SK-N-SH (cell line): ENCODE results near the gene UBIAD1. TPM values are rescaled to one million over a fixed set of nuclear protein-coding genes. Genes with fewer than 3 reads are reported as not detected.
"Not testable (repeated sequence)": the region's sequence is repeated elsewhere in the genome, so short reads cannot be mapped to it uniquely, and the experiment has no call there.

ENCODE experiments used
- CTCF ChIA-PET: fragments of 300-600, 350-600 bp; formaldehyde crosslinking; extraction: SDS; loops from one replicate; lab custom pipeline; 2021; lab: Yijun Ruan, JAX
- POLR2A ChIA-PET: fragments of 350-600 bp; sonication (Branson Sonifier 250); formaldehyde crosslinking; extraction: SDS; loops from one replicate; lab custom pipeline; 2020; ENCODE audit warnings: antibody characterized with exemption, inconsistent platforms; lab: Yijun Ruan, JAX
- DNase-seq: peaks from one replicate; pipeline ENCODE4 v3.0.0; 2012
- H2AFZ ChIP-seq: fragments of 200-600 bp; sonication (generic); 2 replicates; pipeline ENCODE4 v1.8.1; 2016; ENCODE audit warnings: antibody characterized with exemption, mild to moderate bottlenecking, low read depth
- H3F3A ChIP-seq: fragments of 200-600 bp; sonication (generic); replicated peaks from 2 replicates; pipeline ENCODE3; 2016; ENCODE audit warnings: antibody characterized with exemption, mild to moderate bottlenecking; ENCODE audit not compliant: insufficient read depth
- H3K27ac ChIP-seq, 2 experiments: fragments of 200-500 bp in 1 of 2; fragments of 200-600 bp in 1 of 2; sonication (Bioruptor generic) in 1 of 2; sonication (generic), shearing (Covaris generic) in 1 of 2; 2 replicates each; pipeline versions ENCODE4 v1.5.1 to v1.6.1; 2014 to 2016; ENCODE audit warnings: low read depth in 2 of 2, inconsistent platforms in 1 of 2, low read length in 1 of 2, mild to moderate bottlenecking in 1 of 2, mixed read lengths in 1 of 2
- H3K27me3 ChIP-seq: fragments of 200-600 bp; sonication (generic), shearing (Covaris generic); 2 replicates; pipeline ENCODE4 v1.6.1; 2016; ENCODE audit warnings: mixed run types; ENCODE audit not compliant: insufficient read depth
- H3K36me3 ChIP-seq, 2 experiments: fragments of 200-500 bp in 1 of 2; fragments of 200-600 bp in 1 of 2; sonication (Bioruptor generic) in 1 of 2; sonication (generic) in 1 of 2; replicated peaks in 1 of 2; 2 replicates each; pipeline versions ENCODE3 to v1.5.1; 2014 to 2016; ENCODE audit warnings: low read length in 1 of 2, mild to moderate bottlenecking in 1 of 2; ENCODE audit not compliant: insufficient read depth in 2 of 2, control insufficient read depth in 1 of 2
- H3K4me1 ChIP-seq, 2 experiments: fragments of 200-500 bp in 1 of 2; fragments of 200-600 bp in 1 of 2; sonication (Bioruptor generic) in 1 of 2; sonication (generic), shearing (Covaris generic) in 1 of 2; 2 replicates each; pipeline versions ENCODE4 v1.5.1 to v1.6.1; 2014 to 2016; ENCODE audit warnings: low read depth in 1 of 2, low read length in 1 of 2, mixed run types in 1 of 2; ENCODE audit not compliant: insufficient read depth in 2 of 2, control insufficient read depth in 1 of 2
- H3K4me2 ChIP-seq: fragments of 200-600 bp; sonication (generic), shearing (Covaris generic); 2 replicates; pipeline ENCODE4 v1.6.1; 2017; ENCODE audit warnings: mixed run types
- H3K4me3 ChIP-seq, 2 experiments: fragments of 200-500 bp in 1 of 2; fragments of 200-600 bp in 1 of 2; sonication (Bioruptor generic) in 1 of 2; sonication (generic), shearing (Covaris generic) in 1 of 2; 2 replicates each; pipeline versions ENCODE4 v1.5.1 to v1.8.1; 2014 to 2016; ENCODE audit warnings: low read depth in 2 of 2, inconsistent platforms in 1 of 2, low read length in 1 of 2, mild to moderate bottlenecking in 1 of 2, mixed read lengths in 1 of 2, moderate library complexity in 1 of 2
- H3K79me2 ChIP-seq: fragments of 200-600 bp; sonication (generic); 2 replicates; pipeline ENCODE4 v1.8.1; 2017; ENCODE audit warnings: mild to moderate bottlenecking; ENCODE audit not compliant: insufficient read depth
- H3K9ac ChIP-seq: fragments of 200-600 bp; sonication (generic); 2 replicates; pipeline ENCODE4 v1.6.1; 2017; ENCODE audit warnings: mixed run types
- H3K9me2 ChIP-seq: fragments of 200-600 bp; sonication (generic); 2 replicates; pipeline ENCODE4 v1.6.1; 2017; ENCODE audit warnings: mixed run types
- H3K9me3 ChIP-seq: fragments of 200-600 bp; sonication (generic); 2 replicates; pipeline ENCODE4 v1.6.1; 2017; ENCODE audit warnings: mixed run types, mild to moderate bottlenecking, moderate library complexity
- H4K20me1 ChIP-seq: fragments of 200-600 bp; sonication (generic); 2 replicates; pipeline ENCODE4 v1.6.1; 2017; ENCODE audit warnings: mild to moderate bottlenecking, mixed run types; ENCODE audit not compliant: insufficient read depth
- ELF1 ChIP-seq: IDR thresholded peaks from 2 replicates; pipeline ENCODE4 v1.4.0; 2012
- FOSL2 ChIP-seq: IDR thresholded peaks from 2 replicates; pipeline ENCODE4 v1.4.0; 2012; ENCODE audit warnings: low read depth, mild to moderate bottlenecking, moderate library complexity, borderline replicate concordance
- FOXM1 ChIP-seq: IDR thresholded peaks from 2 replicates; pipeline ENCODE4 v1.4.0; 2012; ENCODE audit warnings: low read depth, mild to moderate bottlenecking
- JUND ChIP-seq: IDR thresholded peaks from 2 replicates; pipeline ENCODE4 v1.4.0; 2012
- NRF1 ChIP-seq: IDR thresholded peaks from 2 replicates; pipeline ENCODE4 v1.6.1; 2012; ENCODE audit warnings: low read depth, mild to moderate bottlenecking, low read length
- RFX5 ChIP-seq: IDR thresholded peaks from 2 replicates; pipeline ENCODE4 v1.6.1; 2012; ENCODE audit warnings: mild to moderate bottlenecking, improper control_type of control experiment, low read length
- RXRA ChIP-seq: IDR thresholded peaks from 2 replicates; pipeline ENCODE4 v1.4.0; 2012; ENCODE audit warnings: low read depth, mild to moderate bottlenecking, borderline replicate concordance
- WGBS: methylation state at CpG from one replicate; pipeline ENCODE4 v1.1.6; 2017; ENCODE audit warnings: low lambda C conversion rate; 5-methylcytosine and 5-hydroxymethylcytosine counted together
- polyA plus RNA-seq, 3 experiments: library from polyadenylated mRNA; depleted of rRNA; stranded (reverse); fragments of >200 nt; gene quantifications; 2 replicates each; pipeline ENCODE4 v1.2.3, GENCODE V29; 2012
- TF ChIP-seq, protein P1 (sequence below): IDR thresholded peaks from 2 replicates; pipeline ENCODE4; 2012

UBIAD1 gene
- polyA plus RNA-seq, 1 of the 3 experiments (the other 2 are of a cell fraction): 13.7 TPM

DNA sequence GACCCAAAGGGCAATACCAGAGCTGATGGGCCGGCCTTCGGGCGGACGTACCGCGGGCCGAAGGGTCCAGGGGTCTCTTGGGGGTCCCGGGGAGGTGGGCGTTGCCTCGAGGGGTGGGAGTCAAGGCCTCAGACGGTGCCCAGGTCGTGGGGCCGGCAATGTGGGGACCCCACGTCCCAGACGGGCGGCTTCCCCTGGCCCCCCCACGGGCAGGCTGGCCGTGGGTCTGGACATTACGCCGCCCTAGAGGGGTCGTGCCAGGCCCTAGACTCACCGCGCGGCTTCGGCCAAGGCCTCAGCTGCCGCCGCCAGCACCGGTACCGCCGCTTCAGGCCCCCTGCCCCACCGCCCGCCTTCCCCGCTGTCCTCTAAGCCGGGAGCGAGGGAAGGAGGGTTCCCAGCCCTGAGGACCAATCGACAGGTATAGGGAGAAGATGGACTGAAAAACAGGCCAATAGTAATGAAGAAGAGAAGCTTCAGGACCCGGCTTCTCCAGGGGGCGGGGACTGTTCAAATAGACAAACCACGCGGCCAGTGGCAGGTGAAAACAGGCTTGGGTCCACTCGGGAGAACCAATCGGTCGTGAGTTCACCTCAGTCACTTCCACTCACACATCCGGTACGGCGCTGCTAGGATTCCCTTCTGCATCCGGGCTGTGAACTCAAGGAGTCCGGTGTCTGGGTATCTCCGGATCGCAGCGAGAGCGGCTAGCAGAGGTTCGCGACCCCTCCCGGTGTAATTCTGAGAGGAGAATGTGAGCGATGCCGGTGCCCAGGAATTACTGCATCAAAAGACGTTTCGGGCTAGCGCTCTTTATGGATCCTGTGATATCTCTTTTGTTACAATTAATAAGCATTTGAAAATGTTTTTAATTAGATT, 10.6 kb upstream of the UBIAD1 start, which contains the start of gene MTOR (continued):
- TF ChIP-seq, protein P1, sequence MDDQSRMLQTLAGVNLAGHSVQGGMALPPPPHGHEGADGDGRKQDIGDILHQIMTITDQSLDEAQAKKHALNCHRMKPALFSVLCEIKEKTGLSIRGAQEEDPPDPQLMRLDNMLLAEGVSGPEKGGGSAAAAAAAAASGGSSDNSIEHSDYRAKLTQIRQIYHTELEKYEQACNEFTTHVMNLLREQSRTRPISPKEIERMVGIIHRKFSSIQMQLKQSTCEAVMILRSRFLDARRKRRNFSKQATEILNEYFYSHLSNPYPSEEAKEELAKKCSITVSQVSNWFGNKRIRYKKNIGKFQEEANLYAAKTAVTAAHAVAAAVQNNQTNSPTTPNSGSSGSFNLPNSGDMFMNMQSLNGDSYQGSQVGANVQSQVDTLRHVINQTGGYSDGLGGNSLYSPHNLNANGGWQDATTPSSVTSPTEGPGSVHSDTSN: peak; percentile 99
- TF ChIP-seq RXRA (peak; percentile 57; the same call in 1 of the 2 replicates), ELF1 (peak; percentile 73; the same call in 1 of the 2 replicates), JUND (no peak)

GRCh38 chr1:11266268-11267074, 6.5 kb upstream of the UBIAD1 start:
- no peak for DNase-seq
- TF ChIP-seq FOXM1 (no peak), NRF1 (no peak), RFX5 (no peak), FOSL2 (no peak)
- Histone ChIP-seq H3K27me3 (no peaks in the 10 kb centered on the region), H3K79me2 (peaks cover 8% of the 10 kb centered on the region), H4K20me1 (no peaks in the 10 kb centered on the region), H3K36me3 (no peaks in the 10 kb centered on the region), H3F3A (peaks cover 4% of the 10 kb centered on the region), H3K9me3 (no peaks in the 10 kb centered on the region), H2AFZ (no peak overlapping the region), H3K9ac (no peak overlapping the region), H3K27ac (no peak overlapping the region), H3K4me1 (no peaks in the 10 kb centered on the region; a peak in 2 of 4 replicates), H3K4me3 (no peak overlapping the region), H3K9me2 (no peaks in the 10 kb centered on the region), H3K4me2 (no peak overlapping the region)
- WGBS: 76% methylated on average over 9 of the region's 12 CpGs
- ChIA-PET CTCF (interaction anchor here (0.7 to 1.8 kb wide), 3 partner anchors 20 to 379 kb away, joined by 3 to 7 read pairs (median 3); no protein-coding TSS in a partner anchor), POLR2A (no interaction called here)

DNA sequence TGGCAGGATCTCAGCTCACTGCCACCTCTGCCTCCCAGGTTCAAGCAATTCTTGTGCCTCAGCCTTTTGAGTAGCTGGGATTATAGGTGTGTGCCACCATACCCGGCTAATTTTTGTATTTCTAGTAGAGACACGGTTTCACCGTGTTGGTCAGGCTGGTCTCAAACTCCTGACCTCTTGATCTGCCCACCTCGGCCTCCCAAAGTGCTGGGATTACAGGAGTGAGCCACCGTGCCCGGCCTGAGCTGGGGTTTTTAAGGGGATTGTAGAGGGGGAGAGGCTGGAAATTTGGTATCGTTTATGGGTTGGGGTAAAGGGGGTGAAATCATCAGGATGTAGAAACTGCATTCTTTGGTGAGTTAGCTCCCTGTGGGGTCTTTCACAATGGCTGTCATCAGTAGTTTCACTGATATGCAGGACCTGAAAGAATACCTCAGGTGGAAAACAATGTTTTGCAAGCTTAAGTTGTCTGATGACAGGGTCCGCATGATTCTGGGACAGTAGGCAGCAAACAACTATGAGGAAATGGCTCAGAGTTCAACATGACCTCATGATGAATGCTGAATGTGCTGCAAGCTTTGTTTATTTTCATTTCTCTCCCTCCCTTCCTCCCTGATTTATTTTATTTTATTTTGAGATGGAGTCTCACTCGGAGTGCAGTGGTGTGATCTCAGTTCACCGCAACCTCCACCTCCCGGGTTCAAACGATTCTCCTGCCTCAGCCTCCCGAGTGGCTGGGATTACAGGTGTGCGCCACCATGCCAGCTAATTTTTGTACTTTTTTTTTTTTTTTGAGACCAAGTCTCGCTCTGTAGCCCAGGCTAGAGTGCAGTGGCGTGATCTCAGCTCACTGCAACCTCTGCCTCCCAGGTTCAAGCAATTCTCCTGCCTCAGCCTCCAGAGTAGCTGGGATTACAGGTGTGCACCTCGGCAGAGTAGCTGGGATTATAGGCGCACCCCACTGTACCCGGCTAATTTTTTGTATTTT, 5.4 kb upstream of the UBIAD1 start:
- 76% methylated on average over 19 of the region's 19 CpGs for WGBS
- H2AFZ ChIP-seq, DNase-seq, H4K20me1 ChIP-seq, H3K27ac ChIP-seq, H3K9ac ChIP-seq, H3F3A ChIP-seq, H3K4me1 ChIP-seq, H3K27me3 ChIP-seq, H3K4me3 ChIP-seq, H3K9me3 ChIP-seq, POLR2A ChIA-PET, H3K36me3 ChIP-seq, H3K9me2 ChIP-seq, H3K4me2 ChIP-seq, H3K79me2 ChIP-seq: not testable (repeated sequence)
- CTCF ChIA-PET: interaction anchor here (1.3 to 1.8 kb wide), 3 partner anchors 230 to 452 kb away, joined by 3 to 7 read pairs (median 5); no protein-coding TSS in a partner anchor
